GM13977 (cell line): ENCODE measurements around the gene OCRL.

Experiments
- DNase-seq: peaks from one replicate; pipeline ENCODE4 v3.0.0; 2012; ENCODE audit warnings: low spot score
- in situ Hi-C: fragments of 300-500 bp; cut with MboI; formaldehyde crosslinking; loops from one replicate; pipeline ENCODE4 v1.12.0; 2022; ENCODE audit warnings: low sequenced_read_pairs, low pct_unique_long_range_greater_than_20kb, mixed read lengths, inconsistent platforms; ENCODE audit not compliant: unreplicated experiment
- TF ChIP-seq, protein P1 (sequence below): IDR thresholded peaks from 2 replicates; pipeline ENCODE4 v1.5.1; 2012; ENCODE audit warnings: mild to moderate bottlenecking, control low read depth; ENCODE audit not compliant: insufficient read depth; ENCODE audit errors: extremely low read depth, missing control alignments

Gene OCRL

GRCh38 chrX:129593137-129593536 is 53.1 kb downstream of the OCRL start:
- DNase-seq, result no peak
- in situ Hi-C loops, result no loop called here
- TF ChIP-seq, protein P1, sequence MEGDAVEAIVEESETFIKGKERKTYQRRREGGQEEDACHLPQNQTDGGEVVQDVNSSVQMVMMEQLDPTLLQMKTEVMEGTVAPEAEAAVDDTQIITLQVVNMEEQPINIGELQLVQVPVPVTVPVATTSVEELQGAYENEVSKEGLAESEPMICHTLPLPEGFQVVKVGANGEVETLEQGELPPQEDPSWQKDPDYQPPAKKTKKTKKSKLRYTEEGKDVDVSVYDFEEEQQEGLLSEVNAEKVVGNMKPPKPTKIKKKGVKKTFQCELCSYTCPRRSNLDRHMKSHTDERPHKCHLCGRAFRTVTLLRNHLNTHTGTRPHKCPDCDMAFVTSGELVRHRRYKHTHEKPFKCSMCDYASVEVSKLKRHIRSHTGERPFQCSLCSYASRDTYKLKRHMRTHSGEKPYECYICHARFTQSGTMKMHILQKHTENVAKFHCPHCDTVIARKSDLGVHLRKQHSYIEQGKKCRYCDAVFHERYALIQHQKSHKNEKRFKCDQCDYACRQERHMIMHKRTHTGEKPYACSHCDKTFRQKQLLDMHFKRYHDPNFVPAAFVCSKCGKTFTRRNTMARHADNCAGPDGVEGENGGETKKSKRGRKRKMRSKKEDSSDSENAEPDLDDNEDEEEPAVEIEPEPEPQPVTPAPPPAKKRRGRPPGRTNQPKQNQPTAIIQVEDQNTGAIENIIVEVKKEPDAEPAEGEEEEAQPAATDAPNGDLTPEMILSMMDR, result no peak

- in situ Hi-C loops, result no loop called here
- TF ChIP-seq, protein P1, result no peak
- no peak for DNase-seq
Measured at GRCh38 chrX:129594781-129595180, 54.7 kb downstream of the OCRL start.

DNA sequence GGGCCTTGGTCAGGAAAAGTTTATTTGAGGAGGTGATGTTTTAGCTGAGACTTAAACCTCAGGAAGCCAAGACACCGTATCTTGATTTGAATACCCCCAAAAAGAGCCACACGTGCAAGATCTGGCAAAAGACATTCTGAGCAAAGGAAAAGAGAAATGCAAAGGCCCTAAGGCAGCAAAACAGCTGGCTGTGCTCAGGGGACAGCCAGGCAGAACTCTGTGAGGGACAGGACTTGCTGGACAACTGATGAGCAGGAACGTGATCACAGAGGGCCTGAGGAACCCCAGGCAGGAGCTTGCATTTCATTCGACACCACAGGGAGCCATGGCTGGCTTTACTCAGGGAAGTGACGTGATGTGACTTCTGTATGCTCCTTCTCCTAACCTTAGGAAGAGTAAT is 56.0 kb downstream of the OCRL start:
- TF ChIP-seq, protein P1, result no peak
- in situ Hi-C loops, result no loop called here
- no peak for DNase-seq

- TF ChIP-seq, protein P1, result no peak
- no peak for DNase-seq
- in situ Hi-C loops, result no loop called here
Measured at GRCh38 chrX:129597905-129598304, 57.8 kb downstream of the OCRL start.

DNA sequence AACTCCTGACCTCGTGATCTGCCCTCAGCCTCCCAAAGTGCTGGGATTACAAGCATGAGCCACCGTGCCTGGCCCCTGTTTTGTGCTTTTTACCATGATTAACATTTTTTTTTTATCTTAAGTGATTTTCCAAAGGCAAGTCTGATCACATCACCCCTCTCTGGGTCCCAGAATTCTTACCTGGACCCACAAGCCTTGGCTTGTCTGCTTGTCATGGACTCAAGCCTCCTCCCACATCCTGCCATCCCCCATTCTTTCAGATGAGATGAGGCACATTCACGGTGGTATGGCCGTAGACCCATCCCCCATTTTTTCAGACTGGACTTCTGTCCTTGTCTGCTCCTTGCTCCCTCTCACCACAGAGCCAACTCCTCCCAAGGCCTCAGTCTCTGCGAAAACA is 59.4 kb downstream of the OCRL start:
- TF ChIP-seq, protein P1, result no peak
- in situ Hi-C loops, result no loop called here
- DNase-seq, result no peak

GRCh38 chrX:129599996-129600395 is 59.9 kb downstream of the OCRL start:
- TF ChIP-seq, protein P1, result no peak
- DNase-seq, result no peak
- in situ Hi-C loops, result loop anchor here (25.0 kb wide), 1 partner anchor 462 kb away; no protein-coding TSS in a partner anchor

- DNase-seq, result peak; percentile 48
- TF ChIP-seq, protein P1, result peak; percentile 66
- in situ Hi-C loops, result loop anchor here (25.0 kb wide), 1 partner anchor 461 kb away; no protein-coding TSS in a partner anchor
Measured at GRCh38 chrX:129600981-129601424, 60.9 kb downstream of the OCRL start.
